Inferior parietal cortex (tissue), 1 donor: ENCODE data around the gene LRP1B.

ENCODE experiments used
- DNase-seq: peaks from one replicate; pipeline ENCODE4 v3.0.0-alpha.2; 2016; ENCODE audit errors: extremely low spot score

LRP1B gene

GRCh38 chr2:141455211-141455826 lies 675.5 kb downstream of the LRP1B start:
- no peak for DNase-seq

GRCh38 chr2:141440072-141440635 lies 690.7 kb downstream of the LRP1B start:
- DNase-seq = no peak

- no peak for DNase-seq
Observed at GRCh38 chr2:141439524-141439923, 691.3 kb downstream of the LRP1B start.

GRCh38 chr2:141438536-141438935 lies 692.3 kb downstream of the LRP1B start:
- no peak for DNase-seq

GRCh38 chr2:141437521-141437920 lies 693.3 kb downstream of the LRP1B start:
- no peak for DNase-seq

GRCh38 chr2:141423124-141423523 lies 707.7 kb downstream of the LRP1B start:
- DNase-seq = no peak

- DNase-seq = no peak
Observed at GRCh38 chr2:141417246-141417797, 713.5 kb downstream of the LRP1B start.

- no peak for DNase-seq
Observed at GRCh38 chr2:141411419-141411818, 719.4 kb downstream of the LRP1B start.

GRCh38 chr2:141399270-141399669 lies 731.5 kb downstream of the LRP1B start:
- no peak for DNase-seq

- DNase-seq = no peak
Observed at GRCh38 chr2:141393214-141393545, 737.6 kb downstream of the LRP1B start.

- DNase-seq = no peak
Observed at GRCh38 chr2:141392517-141393213, 738.2 kb downstream of the LRP1B start.

GRCh38 chr2:141386168-141386567 lies 744.6 kb downstream of the LRP1B start:
- no peak for DNase-seq

- no peak for DNase-seq
Observed at GRCh38 chr2:141384676-141385075, 746.1 kb downstream of the LRP1B start.

GRCh38 chr2:141381946-141382345 lies 748.9 kb downstream of the LRP1B start:
- no peak for DNase-seq

- no peak for DNase-seq
Observed at GRCh38 chr2:141380008-141380979, 750.5 kb downstream of the LRP1B start.

- no peak for DNase-seq
Observed at GRCh38 chr2:141364821-141365220, 766.0 kb downstream of the LRP1B start.

GRCh38 chr2:141362311-141362710 lies 768.5 kb downstream of the LRP1B start:
- no peak for DNase-seq

- no peak for DNase-seq
Observed at GRCh38 chr2:141348481-141348880, 782.3 kb downstream of the LRP1B start.

- no peak for DNase-seq
Observed at GRCh38 chr2:141341444-141341843, 789.4 kb downstream of the LRP1B start.

- DNase-seq = no peak
Observed at GRCh38 chr2:141331127-141331526, 799.7 kb downstream of the LRP1B start.

GRCh38 chr2:141329964-141330363 lies 800.9 kb downstream of the LRP1B start:
- DNase-seq = no peak

- no peak for DNase-seq
Observed at GRCh38 chr2:141323571-141323970, 807.2 kb downstream of the LRP1B start.
